ENCODE results near the gene SCN9A. TPM values are rescaled to one million over a fixed set of nuclear protein-coding genes. Genes with fewer than 3 reads are reported as not detected.

Gene SCN9A
- total RNA-seq, 1 donor from 2014 or later, result 8.4 TPM

DNA sequence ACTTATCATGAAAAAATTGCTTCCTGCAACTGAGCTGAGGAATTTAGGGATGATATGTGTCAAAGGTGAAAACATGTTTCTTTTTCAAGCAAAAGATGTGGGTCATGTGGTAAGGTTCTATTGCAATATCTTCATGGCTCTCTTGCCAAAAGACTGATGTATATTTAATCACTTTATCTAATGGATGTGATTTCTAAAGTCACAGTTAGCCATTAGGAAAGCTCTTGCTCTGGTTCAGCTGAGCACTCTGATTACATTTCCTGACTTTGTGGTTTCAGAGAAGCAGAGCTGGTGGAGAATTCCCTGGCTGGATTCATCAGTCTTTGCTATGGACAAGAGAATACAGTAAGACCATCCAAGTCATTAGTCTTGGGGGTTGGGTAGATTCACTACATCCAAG lies 24.4 kb downstream of the SCN9A start:
- TF ChIP-seq, protein P1, sequence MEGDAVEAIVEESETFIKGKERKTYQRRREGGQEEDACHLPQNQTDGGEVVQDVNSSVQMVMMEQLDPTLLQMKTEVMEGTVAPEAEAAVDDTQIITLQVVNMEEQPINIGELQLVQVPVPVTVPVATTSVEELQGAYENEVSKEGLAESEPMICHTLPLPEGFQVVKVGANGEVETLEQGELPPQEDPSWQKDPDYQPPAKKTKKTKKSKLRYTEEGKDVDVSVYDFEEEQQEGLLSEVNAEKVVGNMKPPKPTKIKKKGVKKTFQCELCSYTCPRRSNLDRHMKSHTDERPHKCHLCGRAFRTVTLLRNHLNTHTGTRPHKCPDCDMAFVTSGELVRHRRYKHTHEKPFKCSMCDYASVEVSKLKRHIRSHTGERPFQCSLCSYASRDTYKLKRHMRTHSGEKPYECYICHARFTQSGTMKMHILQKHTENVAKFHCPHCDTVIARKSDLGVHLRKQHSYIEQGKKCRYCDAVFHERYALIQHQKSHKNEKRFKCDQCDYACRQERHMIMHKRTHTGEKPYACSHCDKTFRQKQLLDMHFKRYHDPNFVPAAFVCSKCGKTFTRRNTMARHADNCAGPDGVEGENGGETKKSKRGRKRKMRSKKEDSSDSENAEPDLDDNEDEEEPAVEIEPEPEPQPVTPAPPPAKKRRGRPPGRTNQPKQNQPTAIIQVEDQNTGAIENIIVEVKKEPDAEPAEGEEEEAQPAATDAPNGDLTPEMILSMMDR (IDR thresholded peaks at IDR 0.05; ENCODE audit: insufficient read depth, low read length, severe bottlenecking), result no peak
- DNase-seq (ENCODE audit: low read depth) (no peak), FAIRE-seq (no peak)
- Histone ChIP-seq H3K27me3 (ENCODE audit: control insufficient read depth, insufficient read depth, low read length) (no peaks in the 10 kb centered on the region), H3K4me3 (ENCODE audit: low read depth, low read length) (no peak overlapping the region), H3K36me3 (ENCODE audit: control insufficient read depth, insufficient read depth, low read length) (no peaks in the 10 kb centered on the region)

DNA sequence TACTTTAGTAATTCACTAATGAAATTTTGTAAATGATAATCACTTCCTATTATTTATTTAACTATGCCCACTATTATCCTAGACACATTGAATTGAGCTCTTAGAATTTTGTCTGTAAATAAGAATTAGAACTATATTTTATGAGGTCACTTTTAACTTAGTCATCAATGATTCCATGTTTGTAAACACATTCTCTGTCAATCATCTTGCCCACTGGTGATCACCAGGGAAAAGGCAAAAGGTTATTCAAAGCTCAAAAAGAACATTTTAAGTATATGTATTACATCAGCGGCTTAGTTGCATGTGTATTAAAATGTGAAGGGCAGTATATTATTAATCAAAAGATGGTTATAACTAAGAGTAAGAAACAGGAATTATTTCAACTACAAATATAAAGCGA lies 25.2 kb downstream of the SCN9A start:
- TF ChIP-seq, protein P1 (IDR thresholded peaks at IDR 0.05; ENCODE audit: insufficient read depth, low read length, severe bottlenecking), result no peak
- FAIRE-seq, result no peak

DNA sequence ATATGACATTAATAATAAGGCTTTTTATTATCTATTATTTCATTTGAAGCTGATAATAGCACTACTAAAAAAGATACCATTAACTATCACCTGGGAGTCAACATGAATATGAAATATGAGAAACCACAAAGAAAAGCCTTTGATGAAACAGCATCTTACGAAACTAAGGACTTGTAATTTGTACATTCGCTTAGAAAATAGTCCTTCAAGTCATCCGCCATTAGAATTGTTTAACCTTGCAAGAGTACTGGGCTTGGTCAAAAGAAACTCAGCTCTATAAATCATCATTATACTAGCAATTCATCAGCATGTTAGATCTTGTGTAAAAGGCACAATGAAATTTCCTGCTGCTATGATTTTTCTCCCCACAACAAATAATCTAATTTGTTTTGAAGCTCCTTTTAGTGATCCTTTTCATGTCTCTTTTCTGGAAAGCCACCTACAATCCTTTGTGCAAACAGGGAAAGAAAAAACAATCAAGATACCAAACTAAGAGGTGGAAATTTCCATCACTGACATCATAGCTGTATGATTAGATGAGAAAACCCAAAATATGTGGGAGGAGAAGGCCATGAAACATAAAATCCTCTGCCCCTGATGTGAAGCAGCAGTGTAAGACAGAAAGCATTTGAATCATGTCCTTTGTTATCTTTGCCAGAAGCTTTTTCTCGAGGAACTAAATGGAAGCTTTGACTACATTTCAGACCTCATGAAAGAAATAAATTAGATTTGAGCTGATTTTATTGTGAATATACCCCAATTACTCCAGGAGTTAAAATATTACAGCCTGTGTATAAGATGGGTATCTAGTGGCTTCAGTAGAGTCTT lies 31.2 kb downstream of the SCN9A start:
- FAIRE-seq, result no peak
- TF ChIP-seq, protein P1 (IDR thresholded peaks at IDR 0.05; ENCODE audit: insufficient read depth, low read length, severe bottlenecking), result no peak
- Histone ChIP-seq H3K27me3 (ENCODE audit: control insufficient read depth, insufficient read depth, low read length) (no peaks in the 10 kb centered on the region), H3K4me3 (ENCODE audit: low read depth, low read length) (no peak overlapping the region), H3K36me3 (ENCODE audit: control insufficient read depth, insufficient read depth, low read length) (no peaks in the 10 kb centered on the region)
- DNase-seq (ENCODE audit: low read depth), result peak; percentile 61

More for the DNA sequence above, 25.2 kb downstream of the SCN9A start:
- Histone ChIP-seq H3K4me3 (ENCODE audit: low read depth, low read length) (no peak overlapping the region), H3K36me3 (ENCODE audit: control insufficient read depth, insufficient read depth, low read length) (no peaks in the 10 kb centered on the region), H3K27me3 (ENCODE audit: control insufficient read depth, insufficient read depth, low read length) (no peaks in the 10 kb centered on the region)
- no peak for DNase-seq (ENCODE audit: low read depth)

DNA sequence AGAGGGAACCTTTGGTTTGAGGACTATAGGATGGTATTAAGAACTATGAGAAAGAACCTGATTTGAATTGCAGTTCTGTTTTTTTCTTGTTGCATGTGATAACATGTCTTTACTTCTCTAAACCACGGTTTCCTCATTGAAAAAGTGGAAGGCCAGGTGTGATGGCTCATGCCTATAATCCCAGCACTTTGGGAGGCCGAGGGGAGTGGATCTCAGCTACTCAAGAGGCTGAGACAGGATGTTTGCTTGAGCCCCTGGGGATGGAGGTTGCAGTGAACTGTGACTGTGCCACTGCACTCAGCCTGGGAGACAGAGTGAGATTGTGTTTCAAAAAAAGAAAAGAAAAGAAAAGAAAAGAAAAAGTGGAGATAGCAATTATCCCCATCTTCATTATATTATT lies 32.3 kb downstream of the SCN9A start:
- DNase-seq (ENCODE audit: low read depth), result peak; percentile 89
- H3K4me3 ChIP-seq (ENCODE audit: low read depth, low read length), result no peak overlapping the region
- TF ChIP-seq, protein P1 (IDR thresholded peaks at IDR 0.05; ENCODE audit: insufficient read depth, low read length, severe bottlenecking), result no peak
- no peaks in the 10 kb centered on the region for H3K27me3 ChIP-seq (ENCODE audit: control insufficient read depth, insufficient read depth, low read length)
- no peaks in the 10 kb centered on the region for H3K36me3 ChIP-seq (ENCODE audit: control insufficient read depth, insufficient read depth, low read length)
- no peak for FAIRE-seq

DNA sequence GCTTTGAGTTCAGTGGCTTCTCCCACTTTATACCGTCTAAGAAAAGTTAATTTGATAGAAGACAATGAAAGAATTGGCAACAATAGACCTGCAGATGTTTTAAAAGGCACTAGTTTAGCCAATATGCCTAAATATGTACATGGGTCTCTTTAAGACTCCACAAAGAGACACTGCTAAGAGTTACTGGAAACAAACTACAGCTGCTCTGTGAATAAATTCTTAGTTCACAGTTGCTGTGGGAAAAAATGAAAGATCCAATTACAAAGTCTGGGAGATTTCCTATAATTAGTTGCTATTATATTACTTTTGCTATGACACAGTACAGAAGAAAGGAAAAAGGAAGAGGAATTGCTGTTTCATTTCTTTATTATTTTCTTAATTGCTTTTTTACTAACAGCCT lies 34.3 kb downstream of the SCN9A start:
- FAIRE-seq (no peak), DNase-seq (ENCODE audit: low read depth) (no peak)
- Histone ChIP-seq H3K4me3 (ENCODE audit: low read depth, low read length) (no peak overlapping the region), H3K27me3 (ENCODE audit: control insufficient read depth, insufficient read depth, low read length) (no peaks in the 10 kb centered on the region), H3K36me3 (ENCODE audit: control insufficient read depth, insufficient read depth, low read length) (no peaks in the 10 kb centered on the region)
- TF ChIP-seq, protein P1 (IDR thresholded peaks at IDR 0.05; ENCODE audit: insufficient read depth, low read length, severe bottlenecking), result no peak
